NB4 (cell line): ENCODE measurements around the gene TNIP1.

Experiments used
- DNase-seq: peaks from one replicate; pipeline ENCODE4 v3.0.0; 2010; ENCODE audit warnings: low read depth
- H3K4me3 ChIP-seq: one replicate; pipeline ENCODE4 v1.5.1; 2011; ENCODE audit warnings: mild to moderate bottlenecking, low read depth, low read length, moderate library complexity
- CTCF ChIP-seq: IDR thresholded peaks from one replicate; pipeline ENCODE4 v1.5.1; 2012; ENCODE audit warnings: low read depth, low read length
- MAX ChIP-seq: IDR thresholded peaks from 2 replicates; pipeline ENCODE4 v1.6.1; 2011; ENCODE audit warnings: low read depth, low read length
- MYC ChIP-seq: IDR thresholded peaks from 2 replicates; pipeline ENCODE4 v1.6.1; 2011; ENCODE audit warnings: low read depth, low read length
- POLR2A ChIP-seq: IDR thresholded peaks from 2 replicates; pipeline ENCODE4 v1.6.1; 2011; ENCODE audit warnings: mild to moderate bottlenecking; ENCODE audit not compliant: insufficient read length; ENCODE audit errors: extremely low read depth

Gene TNIP1

GRCh38 chr5:151107738-151108520, 27.1 kb upstream of the TNIP1 start:
- H3K4me3 ChIP-seq: no peak overlapping the region
- TF ChIP-seq CTCF (no peak), MAX (no peak), MYC (no peak), POLR2A (no peak)
- no peak for DNase-seq

GRCh38 chr5:151107084-151107483, 26.2 kb upstream of the TNIP1 start:
- TF ChIP-seq MAX: no peak
- TF ChIP-seq MYC: no peak
- no peak for TF ChIP-seq CTCF
- TF ChIP-seq POLR2A: no peak
- no peak overlapping the region for H3K4me3 ChIP-seq
- DNase-seq: no peak

DNA sequence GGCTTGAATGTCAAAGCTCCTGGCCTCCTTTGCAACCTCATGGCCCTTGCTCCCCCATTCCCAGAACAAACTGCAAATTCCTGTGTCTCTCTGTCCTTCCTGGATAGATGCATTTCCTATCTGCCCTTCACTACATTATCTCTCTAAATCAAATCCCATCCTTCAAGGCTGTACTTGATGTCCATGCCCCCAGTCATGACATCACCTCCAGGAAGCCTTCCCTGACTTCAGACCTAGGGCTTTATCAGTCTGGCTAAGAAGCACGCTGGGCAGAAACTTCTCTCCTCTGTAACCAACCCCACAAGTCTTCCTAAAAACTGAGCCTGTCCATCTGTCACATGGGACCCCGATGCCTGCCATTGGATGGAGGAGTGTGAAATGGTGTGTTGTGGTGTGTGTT, 25.7 kb upstream of the TNIP1 start:
- DNase-seq: no peak
- TF ChIP-seq POLR2A (no peak), MAX (no peak), MYC (no peak), CTCF (no peak)
- H3K4me3 ChIP-seq: no peak overlapping the region

DNA sequence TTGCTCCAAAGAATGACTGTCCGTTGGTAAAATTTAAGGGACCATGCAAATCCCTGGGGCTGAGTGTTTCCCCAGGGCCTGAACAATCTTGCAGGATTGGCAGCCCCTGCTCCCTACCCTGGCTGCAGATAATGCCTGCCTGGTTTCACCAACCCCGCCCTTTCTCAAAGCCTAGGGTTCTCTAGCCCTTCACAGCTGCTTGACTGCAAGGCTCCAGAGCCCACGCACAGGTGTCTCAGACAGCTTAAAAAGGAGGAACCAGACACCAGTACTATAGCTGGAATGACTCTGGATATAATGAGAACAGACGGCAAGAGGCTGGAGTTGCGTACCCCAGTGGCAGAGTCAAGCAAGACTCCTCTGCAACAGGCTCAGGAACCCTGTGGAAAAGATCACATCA, 25.2 kb upstream of the TNIP1 start:
- no peak for TF ChIP-seq MYC
- TF ChIP-seq MAX: no peak
- TF ChIP-seq CTCF: no peak
- TF ChIP-seq POLR2A: no peak
- no peak overlapping the region for H3K4me3 ChIP-seq
- no peak for DNase-seq

GRCh38 chr5:151105561-151105960, 24.7 kb upstream of the TNIP1 start:
- DNase-seq: no peak
- no peak overlapping the region for H3K4me3 ChIP-seq
- TF ChIP-seq MAX: no peak
- TF ChIP-seq MYC: no peak
- TF ChIP-seq POLR2A: no peak
- TF ChIP-seq CTCF: no peak
